MM.1S (cell line): ENCODE measurements around the gene UTF1.

Source experiments
- EZH2 ChIP-seq: fragments of 300-600 bp; sonication (generic); optimal IDR thresholded peaks from 2 replicates; pipeline ENCODE3; 2017; ENCODE audit warnings: low read depth, mild to moderate bottlenecking, antibody characterized with exemption, low read length, mixed read lengths
- TF ChIP-seq, protein P1 (sequence below): fragments of 300-600 bp; sonication (generic); IDR thresholded peaks from 2 replicates; pipeline ENCODE4 v1.5.1; 2016; ENCODE audit warnings: antibody characterized with exemption, low read length, mixed read lengths

DNA sequence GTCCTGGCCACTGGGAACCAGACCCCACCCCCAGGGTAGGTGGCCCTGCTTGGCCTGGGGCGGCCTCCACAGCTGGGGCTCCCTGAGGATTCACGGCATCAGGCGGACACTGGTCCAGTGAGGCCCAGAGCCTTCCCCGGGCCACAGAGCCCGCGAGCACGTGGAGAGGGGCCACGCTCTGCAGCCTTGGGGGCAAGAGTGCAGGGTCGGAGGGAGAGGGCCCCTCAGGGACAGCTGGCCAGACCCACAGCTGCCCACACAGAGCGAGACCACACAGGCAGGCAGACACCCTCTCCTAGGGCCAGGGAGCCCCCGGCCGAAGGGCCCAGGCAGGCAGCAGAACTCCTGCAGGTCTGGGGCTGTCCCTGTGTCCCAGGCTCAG lies 18.3 kb downstream of the UTF1 start:
- TF ChIP-seq, protein P1, sequence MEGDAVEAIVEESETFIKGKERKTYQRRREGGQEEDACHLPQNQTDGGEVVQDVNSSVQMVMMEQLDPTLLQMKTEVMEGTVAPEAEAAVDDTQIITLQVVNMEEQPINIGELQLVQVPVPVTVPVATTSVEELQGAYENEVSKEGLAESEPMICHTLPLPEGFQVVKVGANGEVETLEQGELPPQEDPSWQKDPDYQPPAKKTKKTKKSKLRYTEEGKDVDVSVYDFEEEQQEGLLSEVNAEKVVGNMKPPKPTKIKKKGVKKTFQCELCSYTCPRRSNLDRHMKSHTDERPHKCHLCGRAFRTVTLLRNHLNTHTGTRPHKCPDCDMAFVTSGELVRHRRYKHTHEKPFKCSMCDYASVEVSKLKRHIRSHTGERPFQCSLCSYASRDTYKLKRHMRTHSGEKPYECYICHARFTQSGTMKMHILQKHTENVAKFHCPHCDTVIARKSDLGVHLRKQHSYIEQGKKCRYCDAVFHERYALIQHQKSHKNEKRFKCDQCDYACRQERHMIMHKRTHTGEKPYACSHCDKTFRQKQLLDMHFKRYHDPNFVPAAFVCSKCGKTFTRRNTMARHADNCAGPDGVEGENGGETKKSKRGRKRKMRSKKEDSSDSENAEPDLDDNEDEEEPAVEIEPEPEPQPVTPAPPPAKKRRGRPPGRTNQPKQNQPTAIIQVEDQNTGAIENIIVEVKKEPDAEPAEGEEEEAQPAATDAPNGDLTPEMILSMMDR, result no peak
- no peak for TF ChIP-seq EZH2
